CD4-positive, alpha-beta T cell treated with Interleukin-12 subunit alpha and Interleukin-12 subunit beta, for 1 hour (primary cell): ENCODE data around the gene RCAN1.

Experiments used
- DNase-seq: peaks from one replicate; pipeline ENCODE4 v3.0.0-alpha.2; 2020

The RCAN1 gene

DNA sequence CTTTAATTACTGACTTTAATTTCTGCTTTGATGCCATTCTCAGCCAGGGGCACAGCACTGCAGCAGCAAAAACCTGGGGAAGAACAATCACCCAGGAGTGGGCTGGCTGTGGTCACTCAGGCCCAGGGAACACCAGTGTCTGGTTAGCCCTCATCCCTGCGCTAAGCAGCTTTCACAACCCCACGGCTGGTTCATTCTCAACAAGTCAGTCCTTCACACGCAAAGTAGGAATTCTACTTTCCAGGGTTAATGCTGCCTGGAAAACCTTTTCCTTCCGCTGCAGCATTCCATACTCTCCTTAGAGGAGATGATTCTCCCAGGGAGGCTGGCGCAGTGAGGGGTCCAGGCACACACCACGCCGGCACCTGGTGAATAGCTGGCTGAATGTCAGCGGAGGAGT, 78.6 kb downstream of the RCAN1 start:
- DNase-seq: no peak

GRCh38 chr21:34535886-34536285, 79.0 kb downstream of the RCAN1 start:
- no peak for DNase-seq

GRCh38 chr21:34534522-34534921, 80.4 kb downstream of the RCAN1 start:
- no peak for DNase-seq

- no peak for DNase-seq
Observed at GRCh38 chr21:34533938-34534337, 81.0 kb downstream of the RCAN1 start.

- DNase-seq: no peak
Observed at GRCh38 chr21:34531399-34531798, 83.5 kb downstream of the RCAN1 start.

- no peak for DNase-seq
Observed at GRCh38 chr21:34530261-34530660, 84.7 kb downstream of the RCAN1 start.

- no peak for DNase-seq
Observed at GRCh38 chr21:34528131-34528561, 86.8 kb downstream of the RCAN1 start.

DNA sequence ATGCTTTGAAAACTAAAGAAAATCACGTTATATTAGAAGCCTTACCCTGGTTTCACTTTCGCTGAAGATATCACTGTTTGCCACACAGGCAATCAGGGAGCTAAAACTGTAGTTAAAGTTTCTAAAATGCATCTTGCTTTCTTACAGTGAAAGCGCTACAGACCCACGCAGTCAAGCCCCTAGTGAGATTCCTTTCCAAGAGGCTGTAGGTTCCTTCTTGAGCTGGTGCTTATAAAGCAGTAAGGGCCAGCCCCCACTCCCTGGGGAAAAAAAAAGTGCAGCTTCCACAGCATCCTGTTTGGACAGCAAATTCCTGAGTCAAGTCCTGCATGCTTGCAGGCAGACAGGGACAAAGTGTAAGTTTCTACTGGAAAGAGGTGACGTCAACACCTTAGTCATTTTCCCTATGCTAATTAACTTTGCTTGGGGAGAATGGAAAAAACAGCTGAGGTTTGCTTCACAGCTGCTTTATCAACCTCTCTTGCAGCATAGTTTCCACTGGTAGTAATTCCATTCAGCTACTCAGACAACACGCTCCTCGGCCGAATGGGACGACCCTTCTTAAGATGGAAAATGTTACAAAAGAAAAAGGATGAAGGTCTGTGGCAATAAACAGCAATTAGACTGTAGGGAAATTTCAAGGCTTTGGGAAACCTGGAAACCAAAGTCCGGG, 88.2 kb downstream of the RCAN1 start:
- no peak for DNase-seq

DNA sequence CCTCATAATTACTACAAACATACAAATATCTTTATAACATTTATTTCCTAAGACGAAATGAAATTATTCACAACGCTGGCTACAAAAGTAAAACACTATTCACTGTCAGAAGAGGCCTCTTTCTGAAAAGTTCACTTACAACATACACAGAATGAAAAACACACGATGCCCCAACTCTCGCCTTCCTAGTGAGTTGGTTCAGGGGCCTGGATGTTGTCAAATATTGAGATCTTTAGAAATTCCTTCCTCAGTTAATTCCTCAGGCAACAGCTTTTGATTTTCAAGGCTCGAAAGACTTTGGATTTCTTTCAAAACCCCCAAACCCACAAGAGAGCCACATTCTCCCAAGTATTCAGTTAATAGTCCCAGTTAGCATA, 88.7 kb downstream of the RCAN1 start:
- DNase-seq: no peak

DNA sequence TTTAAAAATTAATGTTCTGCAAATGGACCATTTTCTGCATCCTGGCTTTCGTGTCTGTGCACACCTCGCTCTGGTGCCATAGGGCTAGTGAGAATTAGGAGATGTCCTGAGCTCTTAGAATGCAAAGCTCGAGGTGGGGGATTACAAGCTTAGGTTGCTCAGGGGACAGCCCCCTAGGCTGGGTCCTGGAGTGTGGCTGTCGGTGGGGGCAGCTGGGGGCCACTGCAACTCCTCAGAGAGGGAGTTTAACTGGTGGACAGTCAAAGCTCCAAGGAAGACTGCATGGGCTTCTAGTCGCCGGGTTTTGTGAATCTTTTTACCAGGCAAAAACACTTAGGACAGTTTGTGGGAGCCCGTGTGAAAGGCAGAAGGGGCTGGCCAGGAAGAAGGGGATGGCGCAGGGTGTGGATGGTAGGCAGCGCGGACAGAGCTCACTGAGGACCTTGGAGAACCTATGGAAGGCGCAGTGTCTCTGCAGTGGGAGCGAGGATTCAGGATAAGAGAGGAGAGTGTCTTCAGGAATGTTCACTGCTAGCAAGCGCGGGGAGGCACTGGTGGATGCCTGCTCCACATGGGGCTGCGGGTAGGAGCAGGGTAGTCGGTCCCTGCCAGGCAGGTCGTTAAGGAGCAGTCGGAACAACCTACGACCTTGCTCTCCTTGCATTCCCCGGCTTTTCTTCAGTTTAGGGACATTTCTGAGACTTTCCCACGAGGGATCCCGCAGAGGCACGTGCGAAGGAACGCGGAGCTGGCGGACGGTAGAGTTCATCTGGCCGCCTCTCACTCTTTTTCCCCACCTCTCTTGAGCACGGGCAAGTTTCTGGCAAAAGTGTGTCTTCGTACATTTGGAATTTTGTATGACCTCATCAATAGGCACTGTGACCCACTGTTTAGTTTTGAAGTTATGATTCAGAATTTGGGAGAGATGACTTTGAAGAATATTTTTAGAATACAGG, 90.0 kb downstream of the RCAN1 start:
- no peak for DNase-seq

DNA sequence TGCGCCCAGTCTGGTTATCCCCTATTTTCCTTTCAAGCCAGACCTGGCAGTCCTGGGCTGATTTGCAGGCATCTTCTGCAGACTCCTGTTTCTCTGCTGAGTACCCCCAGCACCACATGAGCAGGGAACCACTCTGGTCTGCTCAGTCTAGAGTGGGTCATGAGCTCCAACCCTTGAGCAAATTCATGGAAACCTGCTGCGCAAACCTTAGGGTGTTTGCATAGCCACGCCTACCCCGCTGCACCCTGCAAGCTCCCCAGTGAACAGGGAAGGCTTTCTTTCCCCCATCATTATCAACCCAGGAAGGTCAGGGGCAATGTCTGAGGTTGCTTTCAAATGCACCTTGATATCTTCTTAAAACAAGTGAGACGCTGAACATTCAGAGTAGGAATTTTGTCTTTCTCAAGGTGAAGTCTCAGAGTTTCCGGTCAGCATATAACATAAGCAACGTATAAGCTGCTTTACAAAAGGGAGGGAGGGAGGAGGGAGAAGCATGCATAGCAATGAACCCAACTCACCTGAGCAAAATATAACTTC, 91.8 kb downstream of the RCAN1 start:
- no peak for DNase-seq

DNA sequence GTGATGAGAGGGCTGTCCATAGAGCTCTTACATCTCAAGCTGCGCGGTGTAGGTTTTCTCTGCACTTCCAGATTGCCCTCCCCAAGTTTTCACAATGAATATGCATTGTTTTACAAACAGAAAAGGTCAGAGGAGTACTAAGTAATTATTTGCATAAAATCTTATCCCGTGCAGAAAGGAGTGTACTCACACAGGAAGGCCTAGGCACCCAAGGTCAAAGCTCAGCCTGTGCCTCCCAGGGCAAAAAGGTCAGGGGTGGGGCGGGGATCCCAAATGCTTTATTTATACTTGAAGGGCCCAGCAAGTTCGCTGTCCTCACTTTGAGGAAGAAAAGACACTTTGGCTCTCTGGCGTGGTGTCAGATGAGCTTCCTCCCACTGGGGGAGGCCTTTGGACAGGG, 92.6 kb downstream of the RCAN1 start:
- no peak for DNase-seq

DNA sequence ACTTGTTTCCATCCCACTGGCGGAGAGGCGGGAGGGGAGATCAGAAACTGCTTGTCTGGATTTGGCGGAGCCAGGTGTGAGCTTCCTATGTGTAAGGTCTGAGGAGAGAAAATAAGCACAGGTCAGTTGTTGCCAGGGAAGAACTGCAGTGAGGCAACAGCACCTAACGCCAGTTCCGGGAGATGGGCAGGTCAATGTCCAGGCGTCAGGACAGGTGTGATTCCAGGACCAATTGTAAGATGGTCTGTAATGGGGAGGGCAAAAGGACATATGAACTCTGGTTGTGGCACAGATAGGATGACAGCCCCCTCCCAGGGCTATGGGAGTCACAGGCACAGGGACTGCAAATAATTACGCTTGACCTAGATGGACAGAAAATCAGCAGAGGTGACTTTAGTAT, 93.4 kb downstream of the RCAN1 start:
- no peak for DNase-seq

GRCh38 chr21:34520764-34521508, 94.0 kb downstream of the RCAN1 start:
- DNase-seq: no peak

DNA sequence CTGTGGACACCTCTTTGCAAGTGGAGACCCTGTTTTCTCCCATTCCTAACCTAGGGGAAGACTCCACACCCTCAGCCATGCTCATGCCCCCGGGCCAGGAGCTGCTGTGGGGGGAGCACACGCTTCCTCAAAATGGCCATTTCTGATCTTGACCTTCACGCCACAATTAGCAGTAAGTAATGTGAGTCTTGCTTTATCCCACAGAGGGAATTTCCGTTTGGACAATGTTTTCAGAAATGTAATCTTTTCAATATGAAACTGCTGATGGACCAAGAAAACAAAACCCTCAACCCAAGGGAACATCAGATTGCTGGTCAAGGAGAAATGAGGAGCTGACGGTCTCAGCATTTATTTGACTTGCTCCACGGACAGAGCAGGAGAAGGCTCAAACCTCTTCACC, 94.6 kb downstream of the RCAN1 start:
- no peak for DNase-seq

GRCh38 chr21:34519694-34520093, 95.2 kb downstream of the RCAN1 start:
- no peak for DNase-seq

GRCh38 chr21:34519016-34519415, 95.9 kb downstream of the RCAN1 start:
- no peak for DNase-seq

- DNase-seq: no peak
Observed at GRCh38 chr21:34518301-34518700, 96.6 kb downstream of the RCAN1 start.

DNA sequence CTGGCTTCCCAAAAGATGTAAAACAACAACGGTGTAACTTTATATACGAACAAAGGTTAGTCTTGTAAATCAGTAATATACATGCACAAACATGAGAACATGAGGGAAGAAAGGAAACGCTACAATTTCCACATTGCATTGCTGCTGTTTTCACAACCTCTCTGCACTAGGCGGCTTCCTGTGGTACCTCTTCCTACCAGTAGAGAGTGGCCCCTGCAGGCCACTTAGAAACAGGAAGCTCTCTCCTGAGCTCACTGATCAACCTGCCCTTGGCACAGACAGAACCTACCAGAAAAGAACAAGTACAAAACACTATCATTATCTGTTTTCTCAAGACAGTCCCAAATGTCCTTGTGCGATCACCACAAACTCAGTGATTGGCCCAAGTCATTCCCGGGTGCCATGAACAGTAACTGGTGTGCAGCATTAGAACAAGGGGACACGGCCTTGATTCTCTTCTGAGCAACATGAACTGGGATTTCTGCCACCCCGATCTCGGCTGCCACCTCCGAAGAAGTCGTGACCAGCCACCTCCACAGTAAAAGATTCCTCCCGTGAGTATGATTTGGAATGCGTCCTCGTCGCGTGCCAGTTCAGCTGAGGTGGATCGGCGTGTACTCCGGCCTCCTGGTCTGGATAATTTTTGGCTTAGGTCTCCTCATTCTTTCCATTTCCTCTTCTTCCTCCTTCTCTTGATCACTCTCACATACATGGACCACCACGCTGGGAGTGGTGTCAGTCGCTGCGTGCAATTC, 97.2 kb downstream of the RCAN1 start:
- DNase-seq: peak; percentile 14

- no peak for DNase-seq
Observed at GRCh38 chr21:34517039-34517438, 97.9 kb downstream of the RCAN1 start.

DNA sequence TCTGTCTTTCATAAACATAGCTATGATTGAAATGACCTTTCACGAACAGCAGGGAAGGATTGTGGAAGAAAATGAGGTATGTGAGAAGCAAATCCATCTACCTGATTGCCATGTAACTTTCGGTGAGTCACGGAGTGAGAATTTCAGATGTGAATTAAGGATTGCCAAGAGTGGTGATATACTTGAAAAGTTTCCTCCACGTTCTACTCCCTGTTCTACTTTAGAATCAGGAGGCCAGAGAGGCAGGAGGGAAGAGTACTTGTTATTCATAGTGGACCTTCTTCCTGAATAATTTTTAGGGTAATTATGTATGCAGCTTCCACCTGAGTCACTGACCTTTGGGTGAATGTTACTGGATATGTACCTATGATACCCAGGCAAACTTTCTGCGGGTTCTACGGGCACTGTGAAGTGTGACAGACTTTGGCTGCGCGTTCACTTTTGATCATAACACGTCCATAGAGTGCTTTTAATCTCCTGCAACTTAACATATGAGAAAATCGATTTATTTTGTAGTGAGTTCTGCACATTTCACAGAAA, 100.3 kb downstream of the RCAN1 start:
- no peak for DNase-seq

GRCh38 chr21:34513129-34513675, 101.7 kb downstream of the RCAN1 start:
- DNase-seq: no peak
